Small intestine (tissue), 7 donors: ENCODE measurements around the gene NTPCR. TPM values are rescaled to one million over a fixed set of nuclear protein-coding genes. Genes with fewer than 3 reads are reported as not detected.

Experiments used
- DNase-seq, 2 donors: peaks; one replicate each; pipeline versions ENCODE4 v3.0.0 to v3.0.0-alpha.2; 2013
- FAIRE-seq: peaks from 2 replicates; lab custom pipeline; 2012; peaks lifted over from hg19 to GRCh38; lab: Jason Lieb, UNC
- H3K27ac ChIP-seq, 3 donors: one replicate each; pipeline ENCODE4 v1.5.1; 2013; ENCODE audit warnings: low read length in 2 of 3, mild to moderate bottlenecking in 2 of 3, control low read depth in 1 of 3, inconsistent platforms in 1 of 3, low read depth in 1 of 3, moderate library complexity in 1 of 3
- H3K27me3 ChIP-seq, 3 donors: one replicate each; pipeline ENCODE4 v1.6.1; 2013; ENCODE audit warnings: low read length in 3 of 3, inconsistent platforms in 1 of 3; ENCODE audit not compliant: control insufficient read depth in 3 of 3, insufficient read depth in 3 of 3
- H3K36me3 ChIP-seq, 3 donors: one replicate each; pipeline ENCODE4 v1.6.1; 2013; ENCODE audit warnings: low read length in 3 of 3, inconsistent platforms in 1 of 3, low read depth in 1 of 3, mild to moderate bottlenecking in 1 of 3, moderate library complexity in 1 of 3; ENCODE audit not compliant: control insufficient read depth in 3 of 3, insufficient read depth in 2 of 3
- H3K4me1 ChIP-seq, 3 donors: one replicate each; pipeline ENCODE4 v1.6.1; 2013; ENCODE audit warnings: low read length in 2 of 3, inconsistent platforms in 1 of 3, low read depth in 1 of 3, mild to moderate bottlenecking in 1 of 3, moderate library complexity in 1 of 3; ENCODE audit not compliant: control insufficient read depth in 3 of 3, insufficient read depth in 2 of 3
- H3K4me3 ChIP-seq, 3 donors: one replicate each; pipeline ENCODE4 v1.5.1; 2013; ENCODE audit warnings: low read length in 3 of 3, control low read depth in 1 of 3, inconsistent platforms in 1 of 3, low read depth in 1 of 3, mild to moderate bottlenecking in 1 of 3, moderate library complexity in 1 of 3
- H3K9me3 ChIP-seq, 2 donors: one replicate each; pipeline ENCODE4 v1.6.1; 2013; ENCODE audit warnings: low read depth in 1 of 2, low read length in 1 of 2; ENCODE audit not compliant: control insufficient read depth in 2 of 2, insufficient read depth in 1 of 2
- WGBS, 3 donors: extraction: QIAGEN DNeasy Blood & Tissue Kit; methylation state at CpG; one replicate each; pipeline ENCODE4 v1.1.7; 2013; 5-methylcytosine and 5-hydroxymethylcytosine counted together
- polyA plus RNA-seq, 4 donors: library from polyadenylated mRNA; stranded (reverse) in 3 of 4; unstranded in 1 of 4; fragments of 200-250 nt in 3 of 4; fragments of 120-200 nt in 1 of 4; gene quantifications; one replicate each; pipeline versions ENCODE4 v1.2.1 to v1.2.3, GENCODE V29; 2013
- donor health status: healthy with polysubstance abuse.
- donor health status: control.
- donor health status: control.
- donor health status: Bipolar disorder and iron deficiency.
- donor health status: healthy.

The NTPCR gene
- polyA plus RNA-seq, 4 donors: 48.5 to 65.6 (median 58.1) TPM

- FAIRE-seq (no peak), DNase-seq (no peak)
- Histone ChIP-seq H3K4me1 (peaks cover 0 to 3% (median 0%) of the 10 kb centered on the region in 3 donors), H3K27ac (no peak overlapping the region), H3K36me3 (peaks cover 0 to 20% (median 0%) of the 10 kb centered on the region in 3 donors), H3K9me3 (no peaks in the 10 kb centered on the region), H3K27me3 (no peaks in the 10 kb centered on the region), H3K4me3 (no peak overlapping the region)
- 84 to 91% (median 90%) methylated on average over 11 of the region's 11 CpGs for WGBS, 3 donors
Measured at GRCh38 chr1:232987046-232987773, 36.8 kb downstream of the NTPCR start.

GRCh38 chr1:232987774-232988140 lies 37.3 kb downstream of the NTPCR start:
- Histone ChIP-seq H3K27me3 (no peaks in the 10 kb centered on the region), H3K36me3 (peaks cover 0 to 23% (median 0%) of the 10 kb centered on the region in 3 donors), H3K4me3 (no peak overlapping the region), H3K4me1 (peaks cover 0 to 3% (median 0%) of the 10 kb centered on the region in 3 donors), H3K9me3 (no peaks in the 10 kb centered on the region), H3K27ac (no peak overlapping the region)
- no peak for FAIRE-seq
- 87 to 89% (median 88%) methylated on average over 13 of the region's 13 CpGs for WGBS, 3 donors
- no peak for DNase-seq

GRCh38 chr1:232988572-232989040 lies 38.2 kb downstream of the NTPCR start:
- no peaks in the 10 kb centered on the region for H3K27me3 ChIP-seq
- DNase-seq: no peak
- H3K36me3 ChIP-seq: peaks cover 0 to 23% (median 0%) of the 10 kb centered on the region in 3 donors
- no peak for FAIRE-seq
- H3K9me3 ChIP-seq: peaks cover 0 to 7% of the 10 kb centered on the region in 2 donors
- WGBS, 3 donors: 57 to 69% (median 68%) methylated on average over 8 of the region's 8 CpGs
- peaks cover 0 to 3% (median 0%) of the 10 kb centered on the region in 3 donors for H3K4me1 ChIP-seq
- no peak overlapping the region for H3K27ac ChIP-seq
- H3K4me3 ChIP-seq: no peak overlapping the region

GRCh38 chr1:232990176-232991128 lies 40.0 kb downstream of the NTPCR start:
- 87 to 91% (median 88%) methylated on average over 20 of the region's 20 CpGs for WGBS, 3 donors
- DNase-seq (no peak), FAIRE-seq (no peak)
- Histone ChIP-seq H3K27me3 (no peaks in the 10 kb centered on the region), H3K36me3 (peaks cover 0 to 19% (median 0%) of the 10 kb centered on the region in 3 donors), H3K4me1 (no peaks in the 10 kb centered on the region), H3K4me3 (no peak overlapping the region), H3K27ac (no peak overlapping the region), H3K9me3 (peaks cover 0 to 13% of the 10 kb centered on the region in 2 donors)

- Histone ChIP-seq H3K36me3 (peaks cover 0 to 14% (median 0%) of the 10 kb centered on the region in 3 donors), H3K9me3 (peaks cover 0 to 13% of the 10 kb centered on the region in 2 donors), H3K4me3 (no peak overlapping the region), H3K4me1 (no peaks in the 10 kb centered on the region), H3K27ac (no peak overlapping the region), H3K27me3 (no peaks in the 10 kb centered on the region)
- no peak for DNase-seq
- WGBS, 3 donors: 81 to 83% (median 83%) methylated on average over 7 of the region's 7 CpGs
- FAIRE-seq: no peak
Measured at GRCh38 chr1:232991238-232991637, 40.8 kb downstream of the NTPCR start.

GRCh38 chr1:232992227-232992626 lies 41.8 kb downstream of the NTPCR start:
- WGBS, 3 donors: 87 to 90% (median 88%) methylated on average over 3 of the region's 3 CpGs
- FAIRE-seq: no peak
- H3K36me3 ChIP-seq: peaks cover 0 to 12% (median 2%) of the 10 kb centered on the region in 3 donors
- peaks cover 0 to 13% of the 10 kb centered on the region in 2 donors for H3K9me3 ChIP-seq
- H3K4me1 ChIP-seq: no peaks in the 10 kb centered on the region
- no peak overlapping the region for H3K4me3 ChIP-seq
- no peak for DNase-seq
- H3K27ac ChIP-seq: no peak overlapping the region
- no peaks in the 10 kb centered on the region for H3K27me3 ChIP-seq

GRCh38 chr1:232993555-232993954 lies 43.1 kb downstream of the NTPCR start:
- FAIRE-seq (no peak), DNase-seq (no peak)
- peaks cover 0 to 13% of the 10 kb centered on the region in 2 donors for H3K9me3 ChIP-seq
- no peak overlapping the region for H3K4me3 ChIP-seq
- no peak overlapping the region for H3K27ac ChIP-seq
- H3K4me1 ChIP-seq: no peaks in the 10 kb centered on the region
- peaks cover 0 to 21% (median 5%) of the 10 kb centered on the region in 3 donors for H3K36me3 ChIP-seq
- 93 to 98% (median 95%) methylated on average over 3 of the region's 3 CpGs for WGBS, 3 donors
- no peaks in the 10 kb centered on the region for H3K27me3 ChIP-seq

- Histone ChIP-seq H3K36me3 (peaks cover 0 to 27% (median 5%) of the 10 kb centered on the region in 3 donors), H3K9me3 (peaks cover 0 to 13% of the 10 kb centered on the region in 2 donors), H3K27me3 (no peaks in the 10 kb centered on the region), H3K27ac (no peak overlapping the region), H3K4me3 (no peak overlapping the region), H3K4me1 (no peaks in the 10 kb centered on the region)
- 91 to 96% (median 96%) methylated on average over 2 of the region's 2 CpGs for WGBS, 3 donors
- FAIRE-seq (no peak), DNase-seq (no peak)
Measured at GRCh38 chr1:232995189-232995588, 44.8 kb downstream of the NTPCR start.
